ENCODE measurements around the gene KIF22.
"Not testable (repeated sequence)": the region's sequence is repeated elsewhere in the genome, so short reads cannot be mapped to it uniquely, and the experiment has no call there.

Gene KIF22

GRCh38 chr16:29770250-29770929 is 20.2 kb upstream of the KIF22 start:
- Histone ChIP-seq H3K4me1 (ENCODE audit: control insufficient read depth in 1 of 2, insufficient read depth in 1 of 2, low read depth in 1 of 2, low read length in 1 of 2) (peaks cover 36 to 39% of the 10 kb centered on the region in 2 experiments), H3K27ac (peak overlapping the region; percentile 69), H3K9me3 (no peaks in the 10 kb centered on the region), H3K36me3 (no peaks in the 10 kb centered on the region), H3K27me3 (no peaks in the 10 kb centered on the region), H3K4me3 (ENCODE audit: low read depth in 1 of 2, low read length in 1 of 2) (peak overlapping the region in 1 of 2 experiments; percentile 40)
- no peak for TF ChIP-seq CTCF (IDR thresholded peaks at IDR 0.05)

- not testable (repeated sequence) for H3K9me3 ChIP-seq; H3K4me3 ChIP-seq (ENCODE audit: low read depth in 1 of 2, low read length in 1 of 2); H3K27me3 ChIP-seq; H3K36me3 ChIP-seq
- Histone ChIP-seq H3K4me1 (ENCODE audit: control insufficient read depth in 1 of 2, insufficient read depth in 1 of 2, low read depth in 1 of 2, low read length in 1 of 2) (peaks cover 36 to 39% of the 10 kb centered on the region in 2 experiments), H3K27ac (peak overlapping the region; percentile 69)
Observed at GRCh38 chr16:29772330-29772729, 18.2 kb upstream of the KIF22 start.

GRCh38 chr16:29774730-29775129 is 15.8 kb upstream of the KIF22 start:
- Histone ChIP-seq H3K9me3 (no peaks in the 10 kb centered on the region), H3K27me3 (no peaks in the 10 kb centered on the region), H3K27ac (no peak overlapping the region), H3K36me3 (no peaks in the 10 kb centered on the region), H3K4me1 (ENCODE audit: control insufficient read depth in 1 of 2, insufficient read depth in 1 of 2, low read depth in 1 of 2, low read length in 1 of 2) (peaks cover 36 to 39% of the 10 kb centered on the region in 2 experiments), H3K4me3 (ENCODE audit: low read depth in 1 of 2, low read length in 1 of 2) (no peak overlapping the region)
- TF ChIP-seq CTCF (IDR thresholded peaks at IDR 0.05) = no peak

- Histone ChIP-seq H3K9me3 (no peaks in the 10 kb centered on the region), H3K27ac (no peak overlapping the region)
- no peak for TF ChIP-seq CTCF (IDR thresholded peaks at IDR 0.05)
Observed at GRCh38 chr16:29775742-29776408, 14.7 kb upstream of the KIF22 start.

GRCh38 chr16:29777576-29778350 is 12.8 kb upstream of the KIF22 start, which contains the start of gene ZG16:
Gene ZG16, plus strand, starts transcription at chr16:29778256. Its CDS starts 1,011 bp downstream, at chr16:29779267.
- Histone ChIP-seq H3K4me1 (ENCODE audit: control insufficient read depth in 1 of 2, insufficient read depth in 1 of 2, low read depth in 1 of 2, low read length in 1 of 2) (peaks cover 8 to 13% of the 10 kb centered on the region in 2 experiments), H3K4me3 (ENCODE audit: low read depth in 1 of 2, low read length in 1 of 2) (no peak within 1 kb of the TSS), H3K36me3 (no peaks in the 10 kb centered on the region), H3K9me3 (no peaks in the 10 kb centered on the region), H3K27ac (no peak within 1 kb of the TSS), H3K27me3 (no peaks in the 10 kb centered on the region)
- no peak for TF ChIP-seq CTCF (IDR thresholded peaks at IDR 0.05)

More at GRCh38 chr16:29775742-29776408, 14.7 kb upstream of the KIF22 start:
- H3K27me3 ChIP-seq = no peaks in the 10 kb centered on the region
- peaks cover 26 to 32% of the 10 kb centered on the region in 2 experiments for H3K4me1 ChIP-seq (ENCODE audit: control insufficient read depth in 1 of 2, insufficient read depth in 1 of 2, low read depth in 1 of 2, low read length in 1 of 2)
- H3K4me3 ChIP-seq (ENCODE audit: low read depth in 1 of 2, low read length in 1 of 2) = no peak overlapping the region
- H3K36me3 ChIP-seq = no peaks in the 10 kb centered on the region

All from neutrophil (primary cell).